HepG2 (cell line): ENCODE results near the gene MEA1. TPM values are rescaled to one million over a fixed set of nuclear protein-coding genes. Genes with fewer than 3 reads are reported as not detected.

ENCODE experiments used
- ATAC-seq: fragments of 200-7000 bp; cut with Tn5 transposase; 3 replicates; pipeline ENCODE4 v1.9.1; 2020; ENCODE audit warnings: mild to moderate bottlenecking, moderate library complexity
- BruUV-seq: library from RNA; stranded (reverse); fragments of 400-500 nt; replicated peaks from 2 replicates; lab custom pipeline; 2021; lab: Mats Ljungman, UMichigan
- CTCF ChIA-PET: fragments of 300-600 bp; formaldehyde crosslinking; extraction: SDS; loops from one replicate; lab custom pipeline; 2021; ENCODE audit warnings: low total read pairs, inconsistent platforms, low intra/inter-chr PET ratio; lab: Yijun Ruan, JAX
- POLR2A ChIA-PET: fragments of 350-600 bp; sonication (Branson Sonifier 250); formaldehyde crosslinking; loops from one replicate; lab custom pipeline; 2020; ENCODE audit warnings: antibody characterized with exemption, inconsistent platforms; lab: Yijun Ruan, JAX
- DNase-seq: peaks from one replicate; pipeline ENCODE4 v3.0.0-alpha.2; 2015; ENCODE audit warnings: low spot score
- FAIRE-seq: peaks from 3 replicates; lab custom pipeline; 2011; peaks lifted over from hg19 to GRCh38; lab: Jason Lieb, UNC
- H2AFZ ChIP-seq: one replicate; pipeline ENCODE4 v1.6.1; 2011; ENCODE audit warnings: low read length, inconsistent platforms
- H3K27ac ChIP-seq: fragments of 300-600 bp; 3 replicates; pipeline ENCODE4 v1.8.0; 2011; ENCODE audit warnings: mixed run types, mild to moderate bottlenecking, mixed read lengths, low read length, inconsistent platforms; ENCODE audit not compliant: insufficient read depth; ENCODE audit errors: extremely low read length
- H3K27me3 ChIP-seq, 2 experiments: fragments of 200-600 bp in 1 of 2; 2 replicates in 1 of 2; 3 replicates in 1 of 2; pipeline versions ENCODE4 v1.6.0 to v1.8.0; 2011; ENCODE audit warnings: low read length in 2 of 2, mild to moderate bottlenecking in 2 of 2, moderate library complexity in 2 of 2, inconsistent platforms in 1 of 2; ENCODE audit not compliant: insufficient read depth in 2 of 2, control insufficient read depth in 1 of 2
- H3K36me3 ChIP-seq, 2 experiments: fragments of 200-600 bp in 1 of 2; replicated peaks in 1 of 2; 2 replicates in 1 of 2; 3 replicates in 1 of 2; pipeline versions ENCODE4 v1.5.1 to v1.8.0; 2011; ENCODE audit warnings: low read length in 2 of 2, inconsistent platforms in 1 of 2; ENCODE audit not compliant: insufficient read depth in 2 of 2, control insufficient read depth in 1 of 2
- H3K4me1 ChIP-seq: 2 replicates; pipeline ENCODE4 v1.5.1; 2012; ENCODE audit warnings: low read length, inconsistent platforms; ENCODE audit not compliant: insufficient read depth
- H3K4me2 ChIP-seq: 2 replicates; pipeline ENCODE4 v1.6.0; 2011; ENCODE audit warnings: low read depth, low read length, inconsistent platforms
- H3K4me3 ChIP-seq, 3 experiments: fragments of 200-600 bp in 1 of 3; sonication (generic), shearing (Covaris generic) in 1 of 3; replicated peaks in 1 of 3; 2 replicates each; pipeline ENCODE4 v1.5.1; 2011 to 2016; ENCODE audit warnings: low read length in 3 of 3, inconsistent platforms in 2 of 3, low read depth in 2 of 3, mild to moderate bottlenecking in 2 of 3, control low read depth in 1 of 3, mixed read lengths in 1 of 3; ENCODE audit not compliant: insufficient read depth in 1 of 3
- H3K79me2 ChIP-seq: one replicate; pipeline ENCODE4 v1.6.1; 2011; ENCODE audit warnings: low read length, inconsistent platforms; ENCODE audit not compliant: insufficient read depth
- H3K9ac ChIP-seq: 2 replicates; pipeline ENCODE4 v1.6.0; 2011; ENCODE audit warnings: mild to moderate bottlenecking, low read depth, low read length, inconsistent platforms; ENCODE audit not compliant: insufficient read depth
- H3K9me3 ChIP-seq: 2 replicates; pipeline ENCODE4 v1.5.1; 2012; ENCODE audit warnings: mild to moderate bottlenecking, low read length
- H4K20me1 ChIP-seq: 2 replicates; pipeline ENCODE4 v1.6.0; 2011; ENCODE audit warnings: inconsistent platforms, mild to moderate bottlenecking, low read length, moderate library complexity; ENCODE audit not compliant: insufficient read depth
- PHF21A ChIP-seq: sonication (generic); formaldehyde crosslinking; IDR thresholded peaks from 2 replicates; pipeline ENCODE4 v1.5.0; 2020; ENCODE audit warnings: mild to moderate bottlenecking, missing genetic modification reagents
- TBX2 ChIP-seq: sonication (generic); formaldehyde crosslinking; IDR thresholded peaks from 2 replicates; pipeline ENCODE4 v1.5.0; 2020; ENCODE audit warnings: missing genetic modification reagents, mild to moderate bottlenecking, borderline replicate concordance
- ZKSCAN5 ChIP-seq: sonication (generic); formaldehyde crosslinking; IDR thresholded peaks from 2 replicates; pipeline ENCODE4 v1.5.1; 2020; ENCODE audit warnings: mild to moderate bottlenecking, missing genetic modification reagents
- ZNF12 ChIP-seq: sonication (generic); formaldehyde crosslinking; IDR thresholded peaks from 2 replicates; pipeline ENCODE4 v1.5.0; 2020; ENCODE audit warnings: missing genetic modification reagents
- ZNF205 ChIP-seq: IDR thresholded peaks from 2 replicates; pipeline ENCODE4 v1.6.1; 2018; ENCODE audit warnings: missing biosample characterization, missing genetic modification reagents
- ZNF576 ChIP-seq: sonication (generic); formaldehyde crosslinking; IDR thresholded peaks from 2 replicates; pipeline ENCODE4 v1.4.0; 2020; ENCODE audit warnings: mild to moderate bottlenecking, missing genetic modification reagents
- WGBS: methylation state at CpG from one replicate; pipeline ENCODE4 v1.1.6; 2017; ENCODE audit warnings: low lambda C conversion rate; 5-methylcytosine and 5-hydroxymethylcytosine counted together
- in situ Hi-C: cut with HindIII; loops from 2 replicates; pipeline ENCODE4 v1.10.0; 2017; ENCODE audit warnings: low pct_unique_long_range_greater_than_20kb; ENCODE audit not compliant: extremely low pct_ligation_motif_present
- intact Hi-C: fragments of 100-400 bp; cut with micrococcal nuclease; formaldehyde crosslinking; loops from one replicate; pipeline ENCODE4 v1.10.0; 2022; ENCODE audit not compliant: unreplicated experiment
- polyA plus RNA-seq, 8 experiments: library from polyadenylated mRNA; depleted of rRNA in 3 of 8; stranded (reverse) in 7 of 8; unstranded in 1 of 8; fragments of >200 nt; fragmentation: Illumina TruSeq in 4 of 8; extraction: Trizol in 4 of 8; gene quantifications; 2 replicates each; pipeline versions ENCODE4 v1.2.1 to v1.2.3, GENCODE V29; 2011 to 2016; ENCODE audit warnings: low read depth in 4 of 8, missing spikeins in 1 of 8, mixed read lengths in 1 of 8; ENCODE audit not compliant: insufficient read depth in 1 of 8
- total RNA-seq, 5 experiments: library from RNA; depleted of rRNA; stranded (reverse); fragments of >200 nt; fragmentation: Illumina TruSeq; extraction: Trizol; gene quantifications; 2 replicates each; pipeline ENCODE4 v1.2.3, GENCODE V29; 2016; ENCODE audit warnings: low read depth in 1 of 5
- TF ChIP-seq, protein P1 (sequence below): sonication (generic); formaldehyde crosslinking; IDR thresholded peaks from 2 replicates; pipeline ENCODE4 v1.9.0; 2021; ENCODE audit warnings: mild to moderate bottlenecking, missing genetic modification reagents
- TF ChIP-seq, protein P2 (sequence below): sonication (generic); formaldehyde crosslinking; IDR thresholded peaks from 2 replicates; pipeline ENCODE4 v1.4.0; 2020; ENCODE audit warnings: missing genetic modification reagents
- TF ChIP-seq, protein P3 (sequence below): sonication (generic); formaldehyde crosslinking; IDR thresholded peaks from 2 replicates; pipeline ENCODE4 v1.4.0; 2020; ENCODE audit warnings: mild to moderate bottlenecking, missing genetic modification reagents

Gene MEA1
- total and polyA plus RNA-seq, 2 of the 13 experiments (the other 11 are each of a cell fraction or from before 2014, with no cell fraction given) = 75.6 to 86.2 TPM

GRCh38 chr6:43036712-43037111 is 23.0 kb upstream of the MEA1 start (continued):
- TF ChIP-seq, protein P1, sequence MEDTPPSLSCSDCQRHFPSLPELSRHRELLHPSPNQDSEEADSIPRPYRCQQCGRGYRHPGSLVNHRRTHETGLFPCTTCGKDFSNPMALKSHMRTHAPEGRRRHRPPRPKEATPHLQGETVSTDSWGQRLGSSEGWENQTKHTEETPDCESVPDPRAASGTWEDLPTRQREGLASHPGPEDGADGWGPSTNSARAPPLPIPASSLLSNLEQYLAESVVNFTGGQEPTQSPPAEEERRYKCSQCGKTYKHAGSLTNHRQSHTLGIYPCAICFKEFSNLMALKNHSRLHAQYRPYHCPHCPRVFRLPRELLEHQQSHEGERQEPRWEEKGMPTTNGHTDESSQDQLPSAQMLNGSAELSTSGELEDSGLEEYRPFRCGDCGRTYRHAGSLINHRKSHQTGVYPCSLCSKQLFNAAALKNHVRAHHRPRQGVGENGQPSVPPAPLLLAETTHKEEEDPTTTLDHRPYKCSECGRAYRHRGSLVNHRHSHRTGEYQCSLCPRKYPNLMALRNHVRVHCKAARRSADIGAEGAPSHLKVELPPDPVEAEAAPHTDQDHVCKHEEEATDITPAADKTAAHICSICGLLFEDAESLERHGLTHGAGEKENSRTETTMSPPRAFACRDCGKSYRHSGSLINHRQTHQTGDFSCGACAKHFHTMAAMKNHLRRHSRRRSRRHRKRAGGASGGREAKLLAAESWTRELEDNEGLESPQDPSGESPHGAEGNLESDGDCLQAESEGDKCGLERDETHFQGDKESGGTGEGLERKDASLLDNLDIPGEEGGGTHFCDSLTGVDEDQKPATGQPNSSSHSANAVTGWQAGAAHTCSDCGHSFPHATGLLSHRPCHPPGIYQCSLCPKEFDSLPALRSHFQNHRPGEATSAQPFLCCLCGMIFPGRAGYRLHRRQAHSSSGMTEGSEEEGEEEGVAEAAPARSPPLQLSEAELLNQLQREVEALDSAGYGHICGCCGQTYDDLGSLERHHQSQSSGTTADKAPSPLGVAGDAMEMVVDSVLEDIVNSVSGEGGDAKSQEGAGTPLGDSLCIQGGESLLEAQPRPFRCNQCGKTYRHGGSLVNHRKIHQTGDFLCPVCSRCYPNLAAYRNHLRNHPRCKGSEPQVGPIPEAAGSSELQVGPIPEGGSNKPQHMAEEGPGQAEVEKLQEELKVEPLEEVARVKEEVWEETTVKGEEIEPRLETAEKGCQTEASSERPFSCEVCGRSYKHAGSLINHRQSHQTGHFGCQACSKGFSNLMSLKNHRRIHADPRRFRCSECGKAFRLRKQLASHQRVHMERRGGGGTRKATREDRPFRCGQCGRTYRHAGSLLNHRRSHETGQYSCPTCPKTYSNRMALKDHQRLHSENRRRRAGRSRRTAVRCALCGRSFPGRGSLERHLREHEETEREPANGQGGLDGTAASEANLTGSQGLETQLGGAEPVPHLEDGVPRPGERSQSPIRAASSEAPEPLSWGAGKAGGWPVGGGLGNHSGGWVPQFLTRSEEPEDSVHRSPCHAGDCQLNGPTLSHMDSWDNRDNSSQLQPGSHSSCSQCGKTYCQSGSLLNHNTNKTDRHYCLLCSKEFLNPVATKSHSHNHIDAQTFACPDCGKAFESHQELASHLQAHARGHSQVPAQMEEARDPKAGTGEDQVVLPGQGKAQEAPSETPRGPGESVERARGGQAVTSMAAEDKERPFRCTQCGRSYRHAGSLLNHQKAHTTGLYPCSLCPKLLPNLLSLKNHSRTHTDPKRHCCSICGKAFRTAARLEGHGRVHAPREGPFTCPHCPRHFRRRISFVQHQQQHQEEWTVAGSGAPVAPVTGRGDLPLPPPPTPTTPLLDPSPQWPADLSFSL (CRISPR knock-in tag) = no peak
- TF ChIP-seq PHF21A (CRISPR knock-in tag) (no peak), TBX2 (CRISPR knock-in tag) (no peak), ZNF12 (CRISPR knock-in tag) (no peak)

GRCh38 chr6:43035495-43036194 is 21.9 kb upstream of the MEA1 start:
- Histone ChIP-seq H2AFZ (no peak overlapping the region), H3K27ac (peak overlapping the region; percentile 39), H3K9ac (no peak overlapping the region), H3K27me3 (no peaks in the 10 kb centered on the region), H3K79me2 (no peaks in the 10 kb centered on the region), H3K4me3 (peak overlapping the region in 1 of 3 experiments; percentile 3; a peak in 1 of 6 replicates), H3K4me2 (peak overlapping the region; percentile 41), H3K9me3 (no peaks in the 10 kb centered on the region), H3K4me1 (peaks cover 12% of the 10 kb centered on the region), H4K20me1 (peaks cover 3% of the 10 kb centered on the region; the same call in 1 of the 2 replicates), H3K36me3 (peaks cover 27 to 55% of the 10 kb centered on the region in 2 experiments)
- CTCF ChIA-PET = interaction anchor here (0.8 kb wide), 1 partner anchor 108 kb away, joined by 3 read pairs; no protein-coding TSS in a partner anchor
- BruUV-seq = TSS peak; percentile 24
- WGBS = 45% methylated on average over 4 of the region's 4 CpGs
- intact Hi-C loops (loop anchor here (1.0 kb wide), 1 partner anchor 26 kb away; no protein-coding TSS in a partner anchor), in situ Hi-C loops (no loop called here)
- FAIRE-seq = peak; percentile 68
- POLR2A ChIA-PET = interaction anchor here (1.4 to 5.2 kb wide), 6 partner anchors 15 to 51 kb away, joined by 3 to 41 read pairs (median 16); partner anchors contain the start of genes CUL7, KLC4, KLHDC3 and MEA1
- DNase-seq = no peak
- peak; percentile 86 for ATAC-seq
- TF ChIP-seq ZKSCAN5 = no peak
- TF ChIP-seq, protein P2, sequence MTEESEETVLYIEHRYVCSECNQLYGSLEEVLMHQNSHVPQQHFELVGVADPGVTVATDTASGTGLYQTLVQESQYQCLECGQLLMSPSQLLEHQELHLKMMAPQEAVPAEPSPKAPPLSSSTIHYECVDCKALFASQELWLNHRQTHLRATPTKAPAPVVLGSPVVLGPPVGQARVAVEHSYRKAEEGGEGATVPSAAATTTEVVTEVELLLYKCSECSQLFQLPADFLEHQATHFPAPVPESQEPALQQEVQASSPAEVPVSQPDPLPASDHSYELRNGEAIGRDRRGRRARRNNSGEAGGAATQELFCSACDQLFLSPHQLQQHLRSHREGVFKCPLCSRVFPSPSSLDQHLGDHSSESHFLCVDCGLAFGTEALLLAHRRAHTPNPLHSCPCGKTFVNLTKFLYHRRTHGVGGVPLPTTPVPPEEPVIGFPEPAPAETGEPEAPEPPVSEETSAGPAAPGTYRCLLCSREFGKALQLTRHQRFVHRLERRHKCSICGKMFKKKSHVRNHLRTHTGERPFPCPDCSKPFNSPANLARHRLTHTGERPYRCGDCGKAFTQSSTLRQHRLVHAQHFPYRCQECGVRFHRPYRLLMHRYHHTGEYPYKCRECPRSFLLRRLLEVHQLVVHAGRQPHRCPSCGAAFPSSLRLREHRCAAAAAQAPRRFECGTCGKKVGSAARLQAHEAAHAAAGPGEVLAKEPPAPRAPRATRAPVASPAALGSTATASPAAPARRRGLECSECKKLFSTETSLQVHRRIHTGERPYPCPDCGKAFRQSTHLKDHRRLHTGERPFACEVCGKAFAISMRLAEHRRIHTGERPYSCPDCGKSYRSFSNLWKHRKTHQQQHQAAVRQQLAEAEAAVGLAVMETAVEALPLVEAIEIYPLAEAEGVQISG (CRISPR knock-in tag) = 0 out of 2 replicates have a peak, but pooled peaks have one; percentile 11
- no peak for TF ChIP-seq ZNF576 (CRISPR knock-in tag)
- TF ChIP-seq, protein P3, sequence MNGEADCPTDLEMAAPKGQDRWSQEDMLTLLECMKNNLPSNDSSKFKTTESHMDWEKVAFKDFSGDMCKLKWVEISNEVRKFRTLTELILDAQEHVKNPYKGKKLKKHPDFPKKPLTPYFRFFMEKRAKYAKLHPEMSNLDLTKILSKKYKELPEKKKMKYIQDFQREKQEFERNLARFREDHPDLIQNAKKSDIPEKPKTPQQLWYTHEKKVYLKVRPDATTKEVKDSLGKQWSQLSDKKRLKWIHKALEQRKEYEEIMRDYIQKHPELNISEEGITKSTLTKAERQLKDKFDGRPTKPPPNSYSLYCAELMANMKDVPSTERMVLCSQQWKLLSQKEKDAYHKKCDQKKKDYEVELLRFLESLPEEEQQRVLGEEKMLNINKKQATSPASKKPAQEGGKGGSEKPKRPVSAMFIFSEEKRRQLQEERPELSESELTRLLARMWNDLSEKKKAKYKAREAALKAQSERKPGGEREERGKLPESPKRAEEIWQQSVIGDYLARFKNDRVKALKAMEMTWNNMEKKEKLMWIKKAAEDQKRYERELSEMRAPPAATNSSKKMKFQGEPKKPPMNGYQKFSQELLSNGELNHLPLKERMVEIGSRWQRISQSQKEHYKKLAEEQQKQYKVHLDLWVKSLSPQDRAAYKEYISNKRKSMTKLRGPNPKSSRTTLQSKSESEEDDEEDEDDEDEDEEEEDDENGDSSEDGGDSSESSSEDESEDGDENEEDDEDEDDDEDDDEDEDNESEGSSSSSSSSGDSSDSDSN (CRISPR knock-in tag) = peak; percentile 30
- 0 out of 2 replicates have a peak, but pooled peaks have one; percentile 24 for TF ChIP-seq ZNF205 (CRISPR knock-in tag)
